ENCODE data around the gene MSANTD2.

DNA sequence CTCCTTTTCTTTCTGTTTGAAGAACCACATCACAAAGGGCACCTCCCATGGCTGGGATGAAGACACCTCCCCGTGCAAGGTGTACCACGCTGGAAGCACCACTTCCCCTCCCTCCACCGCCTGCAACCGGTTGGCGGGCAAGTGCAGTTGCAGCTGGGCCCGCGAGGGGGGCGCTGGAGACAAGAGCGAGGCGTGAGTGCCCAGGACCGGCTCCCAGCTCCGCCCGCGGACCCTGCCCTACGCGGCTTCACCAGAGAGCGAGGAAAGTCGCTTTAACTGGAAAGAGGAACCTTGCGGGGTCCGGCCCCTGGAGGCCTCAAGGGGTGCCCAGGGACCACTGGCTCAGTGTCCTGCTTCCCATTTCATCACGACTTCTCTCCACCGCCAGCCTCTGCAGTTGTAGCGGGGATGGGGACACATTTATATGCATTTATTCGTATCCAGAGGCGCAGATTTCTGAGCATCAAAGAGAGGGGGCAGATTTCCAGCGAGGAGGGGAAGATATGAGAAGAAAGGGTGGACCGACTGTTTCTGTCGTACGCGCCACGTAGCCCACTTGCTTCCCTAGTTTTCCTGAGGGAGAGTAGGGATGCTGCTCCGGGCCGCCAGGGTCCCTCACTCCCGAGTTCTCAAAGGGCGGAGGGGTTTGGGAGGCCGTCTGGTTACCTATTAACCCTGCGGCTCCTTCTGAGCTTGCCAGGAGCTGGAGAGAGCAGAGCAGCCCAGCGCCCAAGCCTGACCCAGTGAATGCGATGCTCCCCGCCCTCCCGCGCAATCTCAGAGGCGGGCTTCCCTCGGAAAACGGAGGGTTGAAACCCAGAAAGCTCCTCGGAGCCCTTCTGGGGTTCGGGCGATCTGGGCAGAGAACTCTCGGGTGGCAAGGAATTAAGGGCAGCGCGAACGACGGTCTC lies 41.6 kb downstream of the MSANTD2 start:
- TF ChIP-seq POLR2A (IDR thresholded peaks at IDR 0.05; ENCODE audit: low read length): no peak
- no peak for TF ChIP-seq GATA1 (IDR thresholded peaks at IDR 0.05; ENCODE audit: low read depth, low read length)

All from erythroblast (primary cell).